Adrenal gland (tissue), 12 donors: ENCODE measurements around the gene STK35. TPM values are rescaled to one million over a fixed set of nuclear protein-coding genes. Genes with fewer than 3 reads are reported as not detected.

ENCODE experiments used
- DNase-seq, 7 donors: peaks; one replicate each; pipeline ENCODE4 v3.0.0-alpha.2; 2019 to 2020
- H3K27ac ChIP-seq, 5 donors: fragments of 200-600 bp; sonication (generic) in 4 of 5; 1 replicate in 3 of 5; 2 replicates in 2 of 5; pipeline versions ENCODE4 v1.5.1 to v1.8.0; 2016 to 2020; ENCODE audit warnings: mild to moderate bottlenecking in 1 of 5
- H3K27me3 ChIP-seq: fragments of 200-600 bp; 2 replicates; pipeline ENCODE4 v1.8.0; 2021
- H3K36me3 ChIP-seq, 2 donors: fragments of 200-600 bp; replicated peaks in 1 of 2; 1 replicate in 1 of 2; 2 replicates in 1 of 2; pipeline versions ENCODE4 v1.5.1 to v1.8.0; 2018 to 2022
- H3K4me1 ChIP-seq, 2 donors: fragments of 200-600 bp; replicated peaks in 1 of 2; 1 replicate in 1 of 2; 2 replicates in 1 of 2; pipeline versions ENCODE4 v1.5.1 to v1.8.0; 2018 to 2021
- H3K4me3 ChIP-seq, 4 donors: fragments of 200-600 bp; sonication (generic) in 3 of 4; one replicate each; pipeline ENCODE4 v1.5.1; 2016 to 2018
- H3K9me3 ChIP-seq, 3 donors: fragments of 200-600 bp; sonication (generic) in 1 of 3; replicated peaks in 1 of 3; 1 replicate in 2 of 3; 2 replicates in 1 of 3; pipeline versions ENCODE4 v1.5.1 to v1.8.0; 2016 to 2021
- CTCF ChIP-seq, 6 experiments: fragments of 450-650 bp in 4 of 6; fragments of 200-600 bp in 2 of 6; sonication (generic) in 1 of 6; IDR thresholded peaks; 1 replicate in 5 of 6; 2 replicates in 1 of 6; pipeline versions ENCODE4 v1.5.1 to v1.8.0; 2016 to 2021; ENCODE audit warnings: antibody characterized with exemption in 6 of 6, mild to moderate bottlenecking in 2 of 6, moderate library complexity in 1 of 6
- POLR2A ChIP-seq, 2 donors: fragments of 450-650 bp; IDR thresholded peaks; one replicate each; pipeline ENCODE4 v1.6.1; 2017; ENCODE audit warnings: antibody characterized with exemption in 2 of 2, mild to moderate bottlenecking in 2 of 2, moderate library complexity in 1 of 2
- WGBS, 4 donors: extraction: QIAGEN DNeasy Blood & Tissue Kit in 2 of 4; methylation state at CpG; one replicate each; pipeline versions ENCODE4 v1.1.5 to v1.1.7; 2013 to 2017; 5-methylcytosine and 5-hydroxymethylcytosine counted together
- intact Hi-C, 2 donors: fragments of 100-400 bp; cut with DNase I; formaldehyde crosslinking; loops; one replicate each; pipeline versions ENCODE4 v1.14.1 to v1.15.0; 2022 to 2023
- polyA plus RNA-seq, 3 donors: library from polyadenylated mRNA; stranded (reverse); fragments of 200-250 nt in 2 of 3; fragments of 350-450 nt in 1 of 3; fragmentation: Illumina TruSeq in 1 of 3; extraction: RNeasy Lipid Tissue Mini Kit (QIAGEN cat#74804) in 1 of 3; gene quantifications; one replicate each; pipeline ENCODE4 v1.2.3, GENCODE V29; 2013 to 2014
- total RNA-seq, 9 donors: library from RNA; depleted of rRNA in 4 of 9; stranded (reverse); fragments of >200 nt in 4 of 9; fragments of 120-200 nt in 1 of 9; fragmentation: NEBNext Ultra II Directional in 1 of 9; extraction: Animal tissue kit (Norgen Biotek cat#: 25700) in 1 of 9; gene quantifications; one replicate each; pipeline versions ENCODE4 v1.1.0 to v1.2.4, GENCODE V29; 2013 to 2023
- donor health status: healthy with polysubstance abuse.
- donor health status: Bipolar disorder and iron deficiency.
- donor health status: DM: yes; HTN: yes; CAD: no.
- donor health status: DM: no; HTN: no; CAD: no.
- donor health status: DM: no; HTN: no; CAD: no.
- donor health status: DM: yes; HTN: yes; CAD: no.

Gene STK35
- total and polyA plus RNA-seq, 12 donors = 7.2 to 32.8 (median 20.9) TPM

- Histone ChIP-seq H3K27me3 (no peaks in the 10 kb centered on the region), H3K4me1 (peaks cover 11 to 14% of the 10 kb centered on the region in 2 donors), H3K36me3 (peaks cover 0 to 31% of the 10 kb centered on the region in 2 donors), H3K27ac (no peak overlapping the region), H3K4me3 (no peak overlapping the region), H3K9me3 (no peaks in the 10 kb centered on the region)
- DNase-seq = no peak
- intact Hi-C loops = no loop called here
- TF ChIP-seq CTCF (IDR thresholded peaks at IDR 0.05) (no peak), POLR2A (IDR thresholded peaks at IDR 0.05) (no peak)
- WGBS, 4 donors = 93 to 97% (median 95%) methylated on average over 4 to 11 of the region's 11 CpGs
Measured at GRCh38 chr20:2144850-2145249, 43.2 kb downstream of the STK35 start.

GRCh38 chr20:2145376-2145775, 43.7 kb downstream of the STK35 start:
- Histone ChIP-seq H3K36me3 (peaks cover 0 to 31% of the 10 kb centered on the region in 2 donors), H3K9me3 (no peaks in the 10 kb centered on the region), H3K27ac (no peak overlapping the region), H3K4me1 (peaks cover 6 to 9% of the 10 kb centered on the region in 2 donors), H3K27me3 (no peaks in the 10 kb centered on the region), H3K4me3 (no peak overlapping the region)
- no peak for DNase-seq
- no peak for TF ChIP-seq POLR2A (IDR thresholded peaks at IDR 0.05)
- TF ChIP-seq CTCF (IDR thresholded peaks at IDR 0.05) = no peak
- intact Hi-C loops = no loop called here
- WGBS, 4 donors = 89 to 96% (median 93%) methylated on average over 8 of the region's 8 CpGs

- 86 to 91% (median 90%) methylated on average over 15 to 18 of the region's 18 CpGs for WGBS, 4 donors
- no peak for DNase-seq
- intact Hi-C loops = no loop called here
- Histone ChIP-seq H3K27me3 (no peaks in the 10 kb centered on the region), H3K9me3 (no peaks in the 10 kb centered on the region), H3K36me3 (peaks cover 0 to 31% of the 10 kb centered on the region in 2 donors), H3K4me1 (peaks cover 0 to 4% of the 10 kb centered on the region in 2 donors), H3K4me3 (no peak overlapping the region), H3K27ac (no peak overlapping the region)
- TF ChIP-seq POLR2A (IDR thresholded peaks at IDR 0.05) = no peak
- no peak for TF ChIP-seq CTCF (IDR thresholded peaks at IDR 0.05)
Measured at GRCh38 chr20:2146080-2146867, 44.6 kb downstream of the STK35 start.

GRCh38 chr20:2149507-2149906, 47.9 kb downstream of the STK35 start:
- Histone ChIP-seq H3K36me3 (peaks cover 0 to 22% of the 10 kb centered on the region in 2 donors), H3K4me1 (peaks cover 0 to 13% of the 10 kb centered on the region in 2 donors), H3K27ac (no peak overlapping the region), H3K4me3 (no peak overlapping the region), H3K9me3 (no peaks in the 10 kb centered on the region), H3K27me3 (no peaks in the 10 kb centered on the region)
- TF ChIP-seq POLR2A (IDR thresholded peaks at IDR 0.05) (no peak), CTCF (IDR thresholded peaks at IDR 0.05) (no peak)
- DNase-seq = no peak
- WGBS, 4 donors = 91 to 94% (median 92%) methylated on average over 6 of the region's 6 CpGs
- intact Hi-C loops = no loop called here
